NCI-H1436 (cell line): Measurements from ENCODE around the gene GLO1.
"Not testable (repeated sequence)": the region's sequence is repeated elsewhere in the genome, so short reads cannot be mapped to it uniquely, and the experiment has no call there.

Experiments
- DNase-seq: peaks from one replicate; lab custom pipeline; 2025; lab: John Stamatoyannopoulos, UW

Gene GLO1

GRCh38 chr6:38705924-38706323, 3.0 kb upstream of the GLO1 start:
- DNase-seq = no peak

DNA sequence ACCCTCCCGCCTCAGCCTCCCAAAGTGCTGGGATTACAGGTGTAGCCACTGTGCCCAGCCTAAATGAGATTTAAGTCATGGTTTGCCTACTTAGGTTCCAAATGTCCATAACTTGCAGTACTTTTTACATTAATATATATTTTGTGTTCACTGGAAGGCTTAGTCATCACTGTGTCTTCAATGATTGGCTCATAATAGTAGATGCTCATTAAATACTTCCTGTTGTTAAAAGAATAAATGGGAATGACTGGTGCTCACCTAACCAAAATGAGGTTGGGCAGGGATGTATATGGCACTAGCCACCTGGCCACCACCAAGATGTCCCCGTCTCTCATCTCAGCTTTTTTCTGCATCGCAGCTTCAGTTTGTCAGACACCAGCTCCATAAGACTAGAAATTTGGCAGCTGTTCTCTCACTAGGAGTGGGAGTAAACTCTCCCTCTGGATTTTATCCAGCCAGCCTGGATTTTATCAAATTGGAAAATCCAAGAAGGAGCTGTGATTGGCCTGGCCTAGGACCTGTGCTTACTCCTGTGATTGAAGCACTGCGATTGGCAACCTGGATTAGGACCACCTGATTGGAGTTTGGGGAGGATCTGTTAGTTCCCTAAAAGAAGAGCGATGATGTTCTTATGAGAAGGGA, 1.1 kb upstream of the GLO1 start:
- DNase-seq = no peak

DNA sequence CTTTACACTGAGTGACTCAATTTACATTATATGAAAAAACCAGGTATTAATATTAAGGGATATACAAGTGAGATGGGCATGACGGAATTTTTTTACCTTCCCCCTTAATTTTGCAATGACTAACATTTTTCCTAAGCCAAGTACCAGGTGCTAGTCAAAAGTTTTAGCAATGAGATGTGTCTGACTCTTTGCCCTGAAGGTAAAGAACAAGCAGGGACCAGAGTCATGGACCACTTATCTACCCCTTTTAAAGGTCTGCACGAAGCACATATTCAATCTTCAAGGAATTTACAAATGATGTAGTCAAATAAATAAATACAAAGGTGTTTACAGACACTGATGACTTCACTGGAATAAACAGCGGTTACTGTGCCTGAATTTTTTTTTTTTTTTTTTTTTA, 1.4 kb downstream of the GLO1 start:
- DNase-seq = no peak

DNA sequence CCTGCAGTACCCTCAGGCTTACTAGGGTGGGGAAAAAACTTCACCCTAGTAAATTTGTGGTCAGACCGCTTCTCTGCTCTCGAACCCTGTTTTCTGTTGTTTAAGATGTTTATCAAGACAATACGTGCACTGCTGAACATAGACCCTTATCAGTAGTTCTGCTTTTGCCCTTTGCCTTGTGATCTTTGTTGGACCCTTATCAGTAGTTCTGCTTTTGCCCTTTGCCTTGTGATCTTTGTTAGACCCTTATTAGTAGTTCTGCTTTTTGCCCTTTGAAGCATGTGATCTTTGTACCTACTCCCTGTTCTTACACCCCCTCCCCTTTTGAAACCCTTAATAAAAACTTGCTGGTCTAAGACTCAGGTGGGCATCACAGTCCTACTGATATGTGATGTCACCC, 3.2 kb downstream of the GLO1 start:
- DNase-seq = not testable (repeated sequence)

- no peak for DNase-seq
Measured at GRCh38 chr6:38697846-38698245, 5.1 kb downstream of the GLO1 start.

- DNase-seq = no peak
Measured at GRCh38 chr6:38696345-38696744, 6.6 kb downstream of the GLO1 start.

- no peak for DNase-seq
Measured at GRCh38 chr6:38695933-38696332, 7.0 kb downstream of the GLO1 start.

DNA sequence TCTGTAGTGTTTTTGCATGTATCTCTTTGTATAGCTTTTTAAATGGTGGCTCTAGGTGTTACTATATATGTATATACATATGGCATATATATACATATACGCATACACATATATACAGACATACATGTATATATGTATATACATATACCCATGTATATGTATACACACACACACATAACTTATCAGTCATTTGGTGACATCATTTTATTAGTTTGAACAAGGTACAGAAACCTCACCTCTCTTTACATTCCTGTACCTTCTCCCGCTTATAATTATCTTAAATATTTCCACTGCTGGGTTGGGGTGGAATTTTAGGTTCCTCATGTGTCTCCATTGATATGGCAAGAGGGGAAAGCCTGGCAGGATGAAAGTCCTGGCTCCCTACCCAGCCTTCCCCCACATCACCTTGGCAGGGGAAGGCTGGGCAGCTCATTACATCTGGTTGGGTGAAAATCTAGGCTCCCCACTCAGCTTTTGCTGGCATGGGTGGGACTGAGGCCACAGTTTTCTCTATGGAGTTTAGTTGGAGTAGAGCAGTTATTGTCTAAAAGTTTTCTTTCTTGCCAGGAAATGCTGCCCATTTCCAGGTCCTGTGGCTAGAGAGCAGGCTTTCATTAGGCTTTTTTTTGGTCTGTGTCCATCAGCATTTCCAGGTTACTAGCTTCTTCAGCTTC, 7.6 kb downstream of the GLO1 start:
- DNase-seq = no peak

DNA sequence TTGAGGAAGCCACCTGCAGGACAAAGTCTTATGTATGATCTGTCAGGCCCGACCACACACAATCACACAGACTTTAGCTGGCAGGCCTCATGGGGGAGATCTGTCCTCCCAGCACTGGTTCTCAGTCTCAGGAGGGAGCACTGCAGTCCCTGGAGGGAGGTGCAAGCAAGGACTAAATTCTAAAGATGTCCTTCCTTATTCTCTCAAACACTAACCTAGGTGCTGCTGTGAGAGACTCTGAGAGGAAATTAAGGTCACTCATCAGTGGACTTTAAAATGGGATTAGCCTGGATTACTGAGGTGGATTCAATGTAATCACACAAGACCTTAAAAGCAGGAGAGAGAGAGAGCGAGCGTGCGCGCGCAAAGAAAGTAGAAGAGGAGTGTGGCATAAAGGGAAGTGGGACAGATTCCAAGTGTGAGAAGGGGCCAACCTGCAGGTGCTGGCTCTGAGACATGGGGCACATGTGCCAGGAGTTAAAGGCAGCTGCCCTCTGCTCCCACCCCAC, 14.3 kb downstream of the GLO1 start:
- no peak for DNase-seq

DNA sequence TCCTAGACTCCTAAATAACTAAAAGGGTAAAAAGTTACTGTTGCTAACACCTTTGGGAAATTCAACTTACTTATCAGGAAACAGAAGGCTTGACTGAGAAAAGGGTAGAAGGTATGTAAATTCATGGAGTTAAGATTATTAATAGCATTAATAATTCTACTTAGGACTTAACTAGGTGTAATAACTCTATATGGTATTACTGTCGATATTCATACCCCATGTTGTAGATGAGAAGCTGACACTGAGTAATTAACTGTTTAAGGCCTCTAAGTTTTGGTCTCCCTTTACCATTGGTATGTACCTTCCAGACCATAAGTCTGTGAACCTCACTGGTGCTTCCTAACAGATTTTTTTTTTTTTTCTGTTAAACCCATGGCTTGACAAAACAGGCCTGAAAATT, 15.4 kb downstream of the GLO1 start:
- DNase-seq = no peak

- no peak for DNase-seq
Measured at GRCh38 chr6:38687043-38687353, 15.9 kb downstream of the GLO1 start.

DNA sequence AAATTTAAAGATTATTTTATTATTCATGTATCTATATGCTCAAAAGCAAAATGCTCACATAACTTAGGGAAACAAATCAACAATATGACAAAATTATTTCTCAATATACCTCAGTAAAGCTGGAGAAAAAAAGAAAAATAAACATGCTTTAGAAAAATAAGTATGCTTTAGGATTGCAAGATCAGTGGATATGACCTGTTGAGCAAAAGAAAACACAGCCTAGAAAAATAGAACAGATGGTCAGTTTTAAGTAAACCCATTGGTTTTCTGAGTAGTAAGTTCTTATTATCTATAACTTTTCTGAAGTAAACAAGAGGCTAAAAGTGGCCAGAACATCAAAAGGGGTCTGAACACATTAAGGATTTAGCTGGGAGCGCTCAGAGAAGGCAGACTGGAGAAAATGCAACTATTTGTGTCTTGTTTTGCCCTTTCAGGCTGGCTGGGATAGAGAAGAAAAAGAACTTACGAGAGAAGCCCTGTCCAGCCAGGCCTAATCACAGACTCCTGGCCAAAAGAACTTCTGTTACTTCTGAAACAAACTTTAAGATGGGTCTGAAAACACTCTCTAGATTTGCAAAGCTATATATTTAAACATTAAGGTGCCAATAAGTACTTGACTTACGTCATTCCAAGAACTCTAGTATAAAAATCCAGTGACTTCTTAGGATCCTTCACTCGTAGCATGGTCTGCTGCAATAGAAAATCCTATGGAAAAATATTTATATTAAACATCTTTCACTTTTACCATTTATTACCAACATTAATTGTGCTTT, 16.5 kb downstream of the GLO1 start:
- DNase-seq = no peak

GRCh38 chr6:38684904-38685303, 18.0 kb downstream of the GLO1 start:
- no peak for DNase-seq

GRCh38 chr6:38684237-38684636, 18.7 kb downstream of the GLO1 start:
- no peak for DNase-seq

GRCh38 chr6:38681850-38682249, 21.1 kb downstream of the GLO1 start:
- DNase-seq = no peak

DNA sequence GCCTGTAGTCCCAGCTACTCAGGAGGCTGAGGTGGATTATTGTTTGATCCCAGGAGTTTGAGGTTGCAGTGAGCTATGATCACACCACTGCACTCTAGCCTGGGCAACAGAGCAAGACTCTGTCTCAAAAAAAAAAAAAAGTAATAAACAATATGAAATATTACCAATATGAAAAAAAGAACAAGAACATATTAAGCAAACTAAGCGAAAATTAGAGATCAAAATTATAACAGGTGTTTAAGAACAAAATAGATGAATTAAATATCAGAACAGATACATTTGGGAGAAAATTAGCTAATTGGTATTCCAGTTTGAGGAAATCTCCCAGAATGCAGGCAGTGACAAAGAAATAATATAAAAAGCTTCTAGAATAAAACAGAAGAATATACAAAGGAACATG, 23.3 kb downstream of the GLO1 start:
- DNase-seq = no peak

GRCh38 chr6:38678178-38678760, 24.7 kb downstream of the GLO1 start:
- no peak for DNase-seq

DNA sequence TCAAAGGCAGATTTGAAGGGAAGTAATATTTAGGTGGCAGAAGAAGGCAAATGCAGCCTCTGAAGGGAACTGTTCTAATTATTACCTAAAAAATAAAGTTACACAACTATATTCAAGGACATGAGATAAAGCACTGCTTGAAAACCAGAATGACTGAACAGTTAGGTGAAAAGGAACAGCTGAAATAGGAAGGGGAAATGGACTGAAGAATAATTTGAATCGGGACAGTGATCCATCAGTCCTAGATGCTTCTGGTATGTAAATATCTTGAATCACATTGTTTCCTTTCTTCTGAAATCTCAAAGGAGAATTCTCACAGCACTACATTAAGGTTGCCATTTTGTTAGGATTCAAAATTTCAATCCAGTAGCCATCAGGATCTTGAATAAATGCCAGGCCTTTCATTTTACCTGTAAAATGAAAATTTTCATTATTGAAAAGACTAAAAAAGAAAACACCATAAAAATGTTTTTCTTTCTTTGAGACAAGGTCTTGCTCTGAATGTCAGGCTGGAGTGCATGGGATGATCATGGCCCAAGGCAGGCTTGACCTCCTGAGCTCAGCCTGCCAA, 25.9 kb downstream of the GLO1 start:
- DNase-seq = no peak

DNA sequence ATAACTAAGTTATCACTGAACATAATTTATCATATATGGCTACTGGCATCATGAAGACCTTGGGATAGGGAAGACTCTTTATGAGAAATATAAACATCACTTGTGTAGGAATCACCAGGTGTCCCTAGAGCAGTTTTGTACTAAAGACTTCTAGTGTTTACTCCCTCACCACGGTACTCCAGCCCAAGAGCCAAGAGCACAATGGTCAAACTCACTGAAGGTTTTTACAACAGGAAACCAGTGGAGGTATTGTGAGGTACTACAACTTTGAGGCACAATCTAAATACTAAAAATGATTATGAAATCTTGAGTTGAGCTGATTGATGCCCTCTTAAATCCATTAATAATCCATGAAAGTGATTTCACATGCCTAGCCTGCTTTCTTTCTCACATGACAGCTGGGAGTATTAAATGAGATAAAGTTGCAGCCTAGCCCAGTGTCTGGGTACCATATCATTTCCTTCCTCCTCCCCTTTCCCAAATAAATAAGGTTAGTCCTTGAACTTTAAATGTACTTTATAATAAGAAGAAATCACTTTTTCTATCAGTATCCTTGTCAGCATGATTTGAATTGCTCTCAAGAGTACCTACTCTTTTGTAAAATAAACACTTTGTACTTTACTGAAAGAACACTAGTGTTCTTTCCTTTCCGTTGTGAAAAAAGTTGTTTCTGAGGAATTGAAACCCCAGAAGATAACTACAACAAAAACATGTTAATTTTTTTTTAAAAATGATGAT, 26.5 kb downstream of the GLO1 start:
- no peak for DNase-seq

- no peak for DNase-seq
Measured at GRCh38 chr6:38673397-38674165, 29.4 kb downstream of the GLO1 start.

GRCh38 chr6:38671885-38672467, 31.0 kb downstream of the GLO1 start:
- peak; percentile 44 for DNase-seq
